ENCODE measurements around the gene MED6. TPM values are rescaled to one million over a fixed set of nuclear protein-coding genes. Genes with fewer than 3 reads are reported as not detected.

The MED6 gene
- total and polyA plus RNA-seq, 2 experiments from 2014 or later: 49.2 to 49.6 TPM

DNA sequence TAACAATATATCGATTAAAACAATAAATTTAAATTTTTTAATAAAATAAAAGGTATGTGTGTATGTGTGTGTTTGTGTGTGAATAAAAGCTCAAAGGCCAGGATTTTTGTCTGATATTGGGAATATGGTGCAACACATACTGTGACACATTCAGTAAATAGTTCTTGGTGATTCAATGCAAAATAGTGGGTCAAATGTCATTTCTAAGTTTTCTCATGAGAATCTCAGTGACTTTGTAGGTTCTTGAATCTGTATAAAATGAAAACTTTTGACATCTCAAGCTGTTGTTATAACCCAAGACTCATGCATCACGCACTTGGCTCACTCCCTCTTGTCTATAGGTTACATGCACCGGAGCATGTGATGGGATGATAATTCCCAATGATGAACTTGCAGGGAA, 16.2 kb upstream of the MED6 start:
- peaks cover 3% of the 10 kb centered on the region for H3K27me3 Mint-ChIP-seq (ENCODE audit: insufficient read depth, low read depth, poor library complexity)
- ATAC-seq: no peak

DNA sequence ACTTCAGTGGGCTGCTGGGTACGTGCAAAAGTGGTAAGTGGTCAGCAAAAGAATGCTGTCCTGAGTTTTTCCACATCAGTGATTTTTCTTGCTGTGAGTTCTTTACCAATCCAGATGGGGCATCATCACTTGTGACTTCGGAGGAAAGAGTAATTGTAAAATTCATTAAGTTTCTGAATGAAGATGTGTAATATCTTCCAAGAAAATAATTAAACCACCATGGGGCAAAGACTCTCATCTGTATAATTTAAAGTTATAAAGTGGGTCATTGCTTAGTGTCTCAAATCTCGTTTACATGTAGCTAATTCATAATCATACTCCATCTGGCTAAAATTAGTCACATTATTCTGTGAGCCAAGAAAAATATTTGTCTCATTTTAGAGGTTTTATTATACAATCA, 10.8 kb upstream of the MED6 start:
- Histone ChIP-seq H3K27me3 (ENCODE audit: insufficient read depth) (no peaks in the 10 kb centered on the region), H2AFZ (no peak overlapping the region), H3K9me2 (ENCODE audit: insufficient read depth) (no peaks in the 10 kb centered on the region), H3F3A (replicated peaks; ENCODE audit: low read depth) (no peaks in the 10 kb centered on the region), H3K4me1 (ENCODE audit: insufficient read depth) (no peaks in the 10 kb centered on the region), H3K4me2 (no peak overlapping the region), H3K27ac (ENCODE audit: low read depth) (no peak overlapping the region), H3K4me3 (no peak overlapping the region), H4K20me1 (replicated peaks; ENCODE audit: insufficient read depth) (no peaks in the 10 kb centered on the region), H3K36me3 (ENCODE audit: insufficient read depth) (no peaks in the 10 kb centered on the region), H3K79me2 (replicated peaks; ENCODE audit: insufficient read depth) (no peaks in the 10 kb centered on the region)
- peaks cover 1% of the 10 kb centered on the region for H3K27me3 Mint-ChIP-seq (ENCODE audit: insufficient read depth, low read depth, poor library complexity)
- H3K4me1 Mint-ChIP-seq: no peaks in the 10 kb centered on the region
- ATAC-seq: no peak
- no peak for DNase-seq (ENCODE audit: low spot score)
- no peaks in the 10 kb centered on the region for H3K36me3 Mint-ChIP-seq (ENCODE audit: low read depth)
- no peak overlapping the region for H3K4me3 Mint-ChIP-seq
- no peaks in the 10 kb centered on the region for H3K9me3 Mint-ChIP-seq
- H3K27ac Mint-ChIP-seq: no peak overlapping the region
- TF ChIP-seq CREB1 (CRISPR knock-in tag; IDR thresholded peaks at IDR 0.05; ENCODE audit: low read depth): no peak
- TF ChIP-seq POLR2AphosphoS5 (IDR thresholded peaks at IDR 0.05; ENCODE audit: low read depth): no peak
- TF ChIP-seq, protein P1, sequence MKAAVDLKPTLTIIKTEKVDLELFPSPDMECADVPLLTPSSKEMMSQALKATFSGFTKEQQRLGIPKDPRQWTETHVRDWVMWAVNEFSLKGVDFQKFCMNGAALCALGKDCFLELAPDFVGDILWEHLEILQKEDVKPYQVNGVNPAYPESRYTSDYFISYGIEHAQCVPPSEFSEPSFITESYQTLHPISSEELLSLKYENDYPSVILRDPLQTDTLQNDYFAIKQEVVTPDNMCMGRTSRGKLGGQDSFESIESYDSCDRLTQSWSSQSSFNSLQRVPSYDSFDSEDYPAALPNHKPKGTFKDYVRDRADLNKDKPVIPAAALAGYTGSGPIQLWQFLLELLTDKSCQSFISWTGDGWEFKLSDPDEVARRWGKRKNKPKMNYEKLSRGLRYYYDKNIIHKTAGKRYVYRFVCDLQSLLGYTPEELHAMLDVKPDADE (IDR thresholded peaks at IDR 0.05): no peak
- no peak for TF ChIP-seq ZNF331 (CRISPR knock-in tag; IDR thresholded peaks at IDR 0.05; ENCODE audit: low read depth)
- no peak for TF ChIP-seq EZH2 (IDR thresholded peaks at IDR 0.05; ENCODE audit: low read depth, unreplicated experiment)
- TF ChIP-seq JUNB (IDR thresholded peaks at IDR 0.05; ENCODE audit: unreplicated experiment): no peak
- no peak for TF ChIP-seq NANOG (IDR thresholded peaks at IDR 0.05; ENCODE audit: borderline replicate concordance)
- TF ChIP-seq, protein P2, sequence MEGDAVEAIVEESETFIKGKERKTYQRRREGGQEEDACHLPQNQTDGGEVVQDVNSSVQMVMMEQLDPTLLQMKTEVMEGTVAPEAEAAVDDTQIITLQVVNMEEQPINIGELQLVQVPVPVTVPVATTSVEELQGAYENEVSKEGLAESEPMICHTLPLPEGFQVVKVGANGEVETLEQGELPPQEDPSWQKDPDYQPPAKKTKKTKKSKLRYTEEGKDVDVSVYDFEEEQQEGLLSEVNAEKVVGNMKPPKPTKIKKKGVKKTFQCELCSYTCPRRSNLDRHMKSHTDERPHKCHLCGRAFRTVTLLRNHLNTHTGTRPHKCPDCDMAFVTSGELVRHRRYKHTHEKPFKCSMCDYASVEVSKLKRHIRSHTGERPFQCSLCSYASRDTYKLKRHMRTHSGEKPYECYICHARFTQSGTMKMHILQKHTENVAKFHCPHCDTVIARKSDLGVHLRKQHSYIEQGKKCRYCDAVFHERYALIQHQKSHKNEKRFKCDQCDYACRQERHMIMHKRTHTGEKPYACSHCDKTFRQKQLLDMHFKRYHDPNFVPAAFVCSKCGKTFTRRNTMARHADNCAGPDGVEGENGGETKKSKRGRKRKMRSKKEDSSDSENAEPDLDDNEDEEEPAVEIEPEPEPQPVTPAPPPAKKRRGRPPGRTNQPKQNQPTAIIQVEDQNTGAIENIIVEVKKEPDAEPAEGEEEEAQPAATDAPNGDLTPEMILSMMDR (conservative IDR thresholded peaks at IDR 0.05; ENCODE audit: low read depth in 2 of 2): no peak
- TF ChIP-seq, protein P3, sequence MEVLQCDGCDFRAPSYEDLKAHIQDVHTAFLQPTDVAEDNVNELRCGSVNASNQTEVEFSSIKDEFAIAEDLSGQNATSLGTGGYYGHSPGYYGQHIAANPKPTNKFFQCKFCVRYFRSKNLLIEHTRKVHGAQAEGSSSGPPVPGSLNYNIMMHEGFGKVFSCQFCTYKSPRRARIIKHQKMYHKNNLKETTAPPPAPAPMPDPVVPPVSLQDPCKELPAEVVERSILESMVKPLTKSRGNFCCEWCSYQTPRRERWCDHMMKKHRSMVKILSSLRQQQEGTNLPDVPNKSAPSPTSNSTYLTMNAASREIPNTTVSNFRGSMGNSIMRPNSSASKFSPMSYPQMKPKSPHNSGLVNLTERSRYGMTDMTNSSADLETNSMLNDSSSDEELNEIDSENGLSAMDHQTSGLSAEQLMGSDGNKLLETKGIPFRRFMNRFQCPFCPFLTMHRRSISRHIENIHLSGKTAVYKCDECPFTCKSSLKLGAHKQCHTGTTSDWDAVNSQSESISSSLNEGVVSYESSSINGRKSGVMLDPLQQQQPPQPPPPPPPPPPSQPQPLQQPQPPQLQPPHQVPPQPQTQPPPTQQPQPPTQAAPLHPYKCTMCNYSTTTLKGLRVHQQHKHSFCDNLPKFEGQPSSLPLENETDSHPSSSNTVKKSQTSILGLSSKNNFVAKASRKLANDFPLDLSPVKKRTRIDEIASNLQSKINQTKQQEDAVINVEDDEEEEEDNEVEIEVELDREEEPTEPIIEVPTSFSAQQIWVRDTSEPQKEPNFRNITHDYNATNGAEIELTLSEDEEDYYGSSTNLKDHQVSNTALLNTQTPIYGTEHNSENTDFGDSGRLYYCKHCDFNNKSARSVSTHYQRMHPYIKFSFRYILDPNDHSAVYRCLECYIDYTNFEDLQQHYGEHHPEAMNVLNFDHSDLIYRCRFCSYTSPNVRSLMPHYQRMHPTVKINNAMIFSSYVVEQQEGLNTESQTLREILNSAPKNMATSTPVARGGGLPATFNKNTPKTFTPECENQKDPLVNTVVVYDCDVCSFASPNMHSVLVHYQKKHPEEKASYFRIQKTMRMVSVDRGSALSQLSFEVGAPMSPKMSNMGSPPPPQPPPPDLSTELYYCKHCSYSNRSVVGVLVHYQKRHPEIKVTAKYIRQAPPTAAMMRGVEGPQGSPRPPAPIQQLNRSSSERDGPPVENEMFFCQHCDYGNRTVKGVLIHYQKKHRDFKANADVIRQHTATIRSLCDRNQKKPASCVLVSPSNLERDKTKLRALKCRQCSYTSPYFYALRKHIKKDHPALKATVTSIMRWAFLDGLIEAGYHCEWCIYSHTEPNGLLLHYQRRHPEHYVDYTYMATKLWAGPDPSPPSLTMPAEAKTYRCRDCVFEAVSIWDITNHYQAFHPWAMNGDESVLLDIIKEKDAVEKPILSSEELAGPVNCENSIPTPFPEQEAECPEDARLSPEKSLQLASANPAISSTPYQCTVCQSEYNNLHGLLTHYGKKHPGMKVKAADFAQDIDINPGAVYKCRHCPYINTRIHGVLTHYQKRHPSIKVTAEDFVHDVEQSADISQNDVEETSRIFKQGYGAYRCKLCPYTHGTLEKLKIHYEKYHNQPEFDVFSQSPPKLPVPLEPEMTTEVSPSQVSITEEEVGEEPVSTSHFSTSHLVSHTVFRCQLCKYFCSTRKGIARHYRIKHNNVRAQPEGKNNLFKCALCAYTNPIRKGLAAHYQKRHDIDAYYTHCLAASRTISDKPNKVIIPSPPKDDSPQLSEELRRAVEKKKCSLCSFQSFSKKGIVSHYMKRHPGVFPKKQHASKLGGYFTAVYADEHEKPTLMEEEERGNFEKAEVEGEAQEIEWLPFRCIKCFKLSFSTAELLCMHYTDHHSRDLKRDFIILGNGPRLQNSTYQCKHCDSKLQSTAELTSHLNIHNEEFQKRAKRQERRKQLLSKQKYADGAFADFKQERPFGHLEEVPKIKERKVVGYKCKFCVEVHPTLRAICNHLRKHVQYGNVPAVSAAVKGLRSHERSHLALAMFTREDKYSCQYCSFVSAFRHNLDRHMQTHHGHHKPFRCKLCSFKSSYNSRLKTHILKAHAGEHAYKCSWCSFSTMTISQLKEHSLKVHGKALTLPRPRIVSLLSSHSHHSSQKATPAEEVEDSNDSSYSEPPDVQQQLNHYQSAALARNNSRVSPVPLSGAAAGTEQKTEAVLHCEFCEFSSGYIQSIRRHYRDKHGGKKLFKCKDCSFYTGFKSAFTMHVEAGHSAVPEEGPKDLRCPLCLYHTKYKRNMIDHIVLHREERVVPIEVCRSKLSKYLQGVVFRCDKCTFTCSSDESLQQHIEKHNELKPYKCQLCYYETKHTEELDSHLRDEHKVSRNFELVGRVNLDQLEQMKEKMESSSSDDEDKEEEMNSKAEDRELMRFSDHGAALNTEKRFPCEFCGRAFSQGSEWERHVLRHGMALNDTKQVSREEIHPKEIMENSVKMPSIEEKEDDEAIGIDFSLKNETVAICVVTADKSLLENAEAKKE (CRISPR knock-in tag; IDR thresholded peaks at IDR 0.05): no peak
- no peak for TF ChIP-seq EZH2phosphoT487 (IDR thresholded peaks at IDR 0.05; ENCODE audit: unreplicated experiment)

More for the DNA sequence above, 16.2 kb upstream of the MED6 start:
- Mint-ChIP-seq H3K27ac (no peak overlapping the region), H3K9me3 (no peaks in the 10 kb centered on the region), H3K4me1 (peaks cover 10% of the 10 kb centered on the region; the same call in 2 of the 3 replicates), H3K36me3 (ENCODE audit: low read depth) (no peaks in the 10 kb centered on the region), H3K4me3 (no peak overlapping the region)
- no peak overlapping the region for H3K4me2 ChIP-seq
- H3F3A ChIP-seq (replicated peaks; ENCODE audit: low read depth): no peaks in the 10 kb centered on the region; the same call in 1 of the 2 replicates
- TF ChIP-seq STAT1 (IDR thresholded peaks at IDR 0.05; ENCODE audit: unreplicated experiment): no peak
- no peak for TF ChIP-seq CREB1 (CRISPR knock-in tag; IDR thresholded peaks at IDR 0.05; ENCODE audit: low read depth)
- no peak overlapping the region for H3K27ac ChIP-seq (ENCODE audit: low read depth)
- H3K9me2 ChIP-seq (ENCODE audit: insufficient read depth): no peaks in the 10 kb centered on the region
- no peaks in the 10 kb centered on the region for H4K20me1 ChIP-seq (replicated peaks; ENCODE audit: insufficient read depth)
- H3K4me1 ChIP-seq (ENCODE audit: insufficient read depth): no peaks in the 10 kb centered on the region
- no peaks in the 10 kb centered on the region for H3K79me2 ChIP-seq (replicated peaks; ENCODE audit: insufficient read depth)
- H3K36me3 ChIP-seq (ENCODE audit: insufficient read depth): no peaks in the 10 kb centered on the region
- H3K27me3 ChIP-seq (ENCODE audit: insufficient read depth): no peaks in the 10 kb centered on the region
- DNase-seq (ENCODE audit: low spot score): no peak
- no peak overlapping the region for H2AFZ ChIP-seq
- no peak overlapping the region for H3K4me3 ChIP-seq

All from GM23338 (cell line).